ENCODE data around the gene DDX25.

The DDX25 gene

DNA sequence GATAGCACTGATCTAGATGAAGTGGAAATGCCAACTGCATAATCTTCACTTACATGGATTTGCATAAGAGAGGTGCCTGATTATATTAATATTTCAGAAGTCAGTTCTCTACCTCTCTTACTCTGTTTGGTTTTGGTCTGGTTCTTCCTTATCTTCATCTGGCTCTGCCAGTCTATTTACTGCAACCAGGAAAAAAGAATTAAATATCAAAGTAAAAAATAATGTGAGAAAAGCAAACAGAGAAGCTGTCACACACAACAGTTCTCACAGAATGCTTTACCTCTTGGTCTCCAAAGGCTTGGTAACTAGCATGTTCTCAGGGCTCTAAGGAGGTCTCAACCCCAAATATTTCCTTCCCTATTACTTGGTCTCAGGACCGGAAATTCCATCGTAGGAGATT lies 48.3 kb downstream of the DDX25 start:
- TF ChIP-seq, protein P1, sequence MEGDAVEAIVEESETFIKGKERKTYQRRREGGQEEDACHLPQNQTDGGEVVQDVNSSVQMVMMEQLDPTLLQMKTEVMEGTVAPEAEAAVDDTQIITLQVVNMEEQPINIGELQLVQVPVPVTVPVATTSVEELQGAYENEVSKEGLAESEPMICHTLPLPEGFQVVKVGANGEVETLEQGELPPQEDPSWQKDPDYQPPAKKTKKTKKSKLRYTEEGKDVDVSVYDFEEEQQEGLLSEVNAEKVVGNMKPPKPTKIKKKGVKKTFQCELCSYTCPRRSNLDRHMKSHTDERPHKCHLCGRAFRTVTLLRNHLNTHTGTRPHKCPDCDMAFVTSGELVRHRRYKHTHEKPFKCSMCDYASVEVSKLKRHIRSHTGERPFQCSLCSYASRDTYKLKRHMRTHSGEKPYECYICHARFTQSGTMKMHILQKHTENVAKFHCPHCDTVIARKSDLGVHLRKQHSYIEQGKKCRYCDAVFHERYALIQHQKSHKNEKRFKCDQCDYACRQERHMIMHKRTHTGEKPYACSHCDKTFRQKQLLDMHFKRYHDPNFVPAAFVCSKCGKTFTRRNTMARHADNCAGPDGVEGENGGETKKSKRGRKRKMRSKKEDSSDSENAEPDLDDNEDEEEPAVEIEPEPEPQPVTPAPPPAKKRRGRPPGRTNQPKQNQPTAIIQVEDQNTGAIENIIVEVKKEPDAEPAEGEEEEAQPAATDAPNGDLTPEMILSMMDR (IDR thresholded peaks at IDR 0.05) = no peak

DNA sequence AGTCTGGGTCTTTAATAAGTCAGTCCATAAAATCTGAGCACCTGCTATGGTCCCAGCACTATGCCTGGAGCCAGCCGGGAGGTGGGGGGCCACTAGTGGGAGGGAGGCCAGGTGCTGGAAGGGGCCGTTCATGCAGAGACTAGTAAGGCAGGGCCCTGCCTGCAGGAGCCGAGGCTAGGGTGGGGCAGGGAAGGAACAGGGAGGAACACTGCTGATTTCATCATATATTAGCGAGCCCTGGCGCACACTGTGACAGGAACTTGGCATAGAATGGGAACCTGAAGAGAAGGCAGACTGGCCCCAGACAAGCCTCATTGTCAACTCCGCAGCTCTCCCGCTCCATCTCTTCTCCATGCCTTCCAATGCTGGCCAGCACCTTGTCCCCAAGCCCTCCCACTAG lies 48.7 kb downstream of the DDX25 start:
- TF ChIP-seq, protein P1 (IDR thresholded peaks at IDR 0.05) = no peak

DNA sequence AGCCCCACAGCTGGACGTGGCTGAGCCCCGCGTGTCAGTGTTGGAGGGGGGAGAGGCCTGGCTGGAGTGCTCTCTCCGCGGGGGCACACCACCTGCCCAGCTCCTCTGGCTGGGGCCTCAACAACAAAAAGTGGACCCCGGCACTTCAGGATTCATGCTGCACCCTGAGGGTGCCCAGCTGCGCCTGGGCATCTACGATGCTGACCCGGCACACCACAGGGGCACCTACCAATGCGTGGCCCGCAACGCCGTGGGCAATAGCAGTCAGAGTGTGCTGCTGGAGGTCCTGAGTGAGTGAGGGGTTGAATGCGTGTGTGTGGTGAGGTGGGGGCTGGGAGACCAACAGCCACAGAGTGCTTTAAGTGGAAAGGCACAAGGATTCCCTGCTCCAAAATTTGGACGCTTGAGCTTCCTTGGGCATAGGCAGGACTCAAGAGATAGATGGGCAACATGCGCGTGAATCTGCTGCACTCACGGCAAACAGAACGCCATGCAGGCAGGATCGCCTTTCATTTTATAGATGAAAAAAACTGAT lies 49.2 kb downstream of the DDX25 start:
- TF ChIP-seq, protein P1 (IDR thresholded peaks at IDR 0.05) = no peak

DNA sequence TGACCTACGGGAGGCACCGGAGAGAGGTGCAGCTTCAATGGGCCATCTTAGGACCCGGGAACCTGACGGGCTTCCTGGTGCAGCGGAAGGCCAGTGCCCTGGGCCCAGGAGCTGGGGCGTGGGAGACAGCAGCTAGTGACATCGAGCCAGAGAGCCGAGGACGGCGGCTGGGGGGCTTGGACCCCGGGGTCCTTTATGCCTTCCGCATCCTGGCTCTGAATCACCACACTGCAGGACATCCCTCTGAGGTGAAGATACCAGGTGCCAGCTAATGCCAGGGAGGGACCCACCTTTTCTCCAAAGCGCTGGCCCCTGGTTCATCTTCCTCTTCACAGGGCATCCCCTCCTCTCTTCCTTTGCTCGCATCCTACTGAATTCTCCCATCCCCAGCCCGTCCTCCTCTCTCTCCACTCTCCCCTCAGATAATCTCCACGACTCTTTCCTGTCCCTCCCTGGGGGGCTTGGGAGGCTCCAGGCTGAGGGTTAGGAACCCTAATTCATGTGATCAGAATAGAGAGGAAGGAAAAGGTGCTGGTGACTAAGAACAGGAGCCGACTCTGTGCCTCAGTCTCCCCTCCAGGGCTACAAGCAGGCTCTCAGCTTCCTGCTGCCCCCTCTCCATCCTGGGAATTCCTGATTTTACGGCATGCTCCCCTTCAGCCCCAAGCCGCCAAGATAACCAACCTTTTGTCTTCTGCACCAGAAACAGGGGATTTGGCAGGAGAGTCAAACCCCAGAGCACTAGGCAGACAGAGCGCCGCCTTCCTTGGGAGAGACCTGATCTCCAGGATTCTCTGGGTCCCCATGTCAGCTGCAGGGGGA lies 50.0 kb downstream of the DDX25 start:
- TF ChIP-seq, protein P1 (IDR thresholded peaks at IDR 0.05) = no peak

DNA sequence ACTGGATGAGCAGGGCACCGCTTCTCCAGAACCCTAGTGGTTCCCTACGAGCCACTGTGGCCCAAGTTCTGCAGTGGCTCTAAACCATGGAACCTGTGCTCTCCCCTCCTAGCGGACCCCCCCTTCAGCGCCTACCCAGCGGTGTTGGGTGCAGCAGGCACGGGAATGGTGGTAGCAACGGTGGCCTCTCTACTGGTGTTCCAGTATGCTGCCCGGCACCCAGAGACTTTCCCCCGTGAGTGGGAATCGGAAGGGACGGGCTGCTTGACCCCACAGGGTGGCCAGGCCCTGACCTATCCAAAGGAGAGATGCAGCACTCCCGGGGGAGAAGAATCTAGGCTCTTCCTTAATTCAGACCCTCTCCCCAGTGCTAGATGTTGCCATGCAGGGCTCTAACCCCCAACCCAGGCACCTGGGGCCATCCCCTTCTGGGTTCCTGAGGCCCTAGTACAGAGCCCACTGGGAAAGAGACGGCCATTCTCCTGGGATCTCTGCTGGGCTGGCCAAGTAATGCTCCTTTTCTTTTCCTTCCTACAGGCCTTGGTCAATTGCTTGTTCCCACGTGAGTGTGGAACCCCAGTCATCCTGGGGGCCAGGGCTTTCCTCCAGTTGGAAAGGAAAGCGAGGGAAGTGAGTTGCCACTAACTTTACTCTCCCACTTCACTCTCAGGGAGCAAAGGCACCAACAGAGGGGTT lies 50.8 kb downstream of the DDX25 start:
- TF ChIP-seq, protein P1 (IDR thresholded peaks at IDR 0.05) = no peak

DNA sequence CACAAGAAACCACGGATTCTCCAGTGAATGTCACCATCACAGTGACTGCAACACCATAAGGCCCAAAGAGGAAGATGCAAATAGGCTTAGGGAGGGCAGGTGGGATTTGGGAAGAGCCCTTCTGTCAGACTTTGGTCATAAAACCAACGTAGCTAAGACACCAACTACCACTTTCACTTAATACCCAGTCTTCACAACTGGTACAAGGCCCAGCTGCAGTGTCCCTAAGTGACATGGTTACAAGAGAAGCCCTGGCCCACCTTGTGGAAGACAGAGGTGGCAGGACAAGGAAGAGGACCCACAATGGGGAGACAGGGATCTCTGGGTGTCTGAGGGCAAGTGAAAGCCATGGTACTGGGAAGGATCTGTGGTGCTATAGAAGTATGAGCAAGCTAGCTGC lies 51.5 kb downstream of the DDX25 start:
- TF ChIP-seq, protein P1 (IDR thresholded peaks at IDR 0.05) = no peak

DNA sequence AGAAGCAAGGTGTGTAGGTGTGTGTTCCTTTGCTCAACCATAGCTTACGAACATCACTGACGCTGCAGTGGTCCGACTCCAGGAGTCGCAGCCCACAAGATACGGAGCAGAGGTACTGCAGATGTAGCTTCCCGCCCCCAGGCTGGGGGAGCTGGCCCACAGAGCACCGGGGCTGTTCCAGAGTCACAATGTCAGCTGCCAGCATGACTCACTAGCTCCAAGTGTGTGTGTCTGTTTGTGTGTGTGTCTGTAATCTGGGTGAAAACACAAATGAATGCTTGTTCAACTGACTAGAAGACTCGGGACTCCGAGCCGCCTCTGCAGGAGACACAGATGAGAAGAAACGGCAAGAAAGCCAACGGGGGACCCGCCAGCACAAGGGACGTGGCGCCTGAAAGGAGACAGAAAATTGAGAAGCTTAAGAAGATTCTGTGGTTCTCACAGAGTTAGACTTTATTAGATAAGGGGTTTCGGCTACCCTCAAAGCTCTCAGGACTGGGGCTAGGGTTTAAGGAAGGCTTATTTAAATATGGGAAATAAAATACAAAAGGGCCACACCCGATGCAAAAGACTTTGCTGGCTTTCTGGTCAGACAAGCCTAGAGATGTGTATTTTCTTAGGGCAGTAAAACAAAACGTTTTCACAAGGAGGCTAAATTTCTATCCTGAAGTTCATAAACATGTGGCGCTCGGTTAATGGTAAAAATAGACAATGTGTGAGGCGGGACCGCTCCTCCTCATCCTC lies 52.3 kb downstream of the DDX25 start:
- TF ChIP-seq, protein P1 (IDR thresholded peaks at IDR 0.05) = no peak

Measured in LNCAP (cell line).